CD4-positive, alpha-beta T cell (primary cell): ENCODE measurements around the gene CHST3. TPM values are rescaled to one million over a fixed set of nuclear protein-coding genes. Genes with fewer than 3 reads are reported as not detected.

Experiments
- ATAC-seq: fragments of 200-7000 bp; cut with Tn5 transposase; one replicate; pipeline ENCODE4 v1.10.0; 2022; ENCODE audit warnings: mild to moderate bottlenecking; ENCODE audit not compliant: poor library complexity
- CTCF ChIA-PET: fragments of 350-600 bp; sonication (Branson Sonifier 250); formaldehyde crosslinking; loops from one replicate; lab custom pipeline; 2021; ENCODE audit warnings: antibody characterized with exemption, inconsistent platforms; lab: Charles Lee
- POLR2A ChIA-PET: fragments of 350-600 bp; sonication (Branson Sonifier 250); formaldehyde crosslinking; loops from one replicate; lab custom pipeline; 2021; ENCODE audit warnings: antibody characterized with exemption, inconsistent platforms; lab: Charles Lee
- DNase-seq, 14 experiments: peaks; one replicate each; pipeline ENCODE4 v3.0.0-alpha.2; 2013 to 2020; ENCODE audit warnings: mixed read lengths in 2 of 14
- H3K27ac ChIP-seq, 2 donors: one replicate each; pipeline versions ENCODE4 v1.5.1 to v1.7.0; 2013; ENCODE audit warnings: low read length in 2 of 2, low read depth in 1 of 2, mild to moderate bottlenecking in 1 of 2
- H3K27me3 ChIP-seq, 2 experiments: 1 replicate in 1 of 2; 2 replicates in 1 of 2; pipeline versions ENCODE4 v1.6.1 to v1.7.0; 2013; ENCODE audit warnings: low read length in 2 of 2, control low read depth in 1 of 2, mild to moderate bottlenecking in 1 of 2, moderate library complexity in 1 of 2; ENCODE audit not compliant: insufficient read depth in 2 of 2, control insufficient read depth in 1 of 2
- H3K36me3 ChIP-seq: one replicate; pipeline ENCODE4 v1.6.1; 2013; ENCODE audit warnings: low read length, control low read depth; ENCODE audit not compliant: insufficient read depth
- H3K4me1 ChIP-seq: one replicate; pipeline ENCODE4 v1.6.1; 2013; ENCODE audit warnings: low read length, control low read depth; ENCODE audit not compliant: insufficient read depth
- H3K4me3 ChIP-seq: one replicate; pipeline ENCODE4 v1.5.1; 2013; ENCODE audit warnings: mild to moderate bottlenecking, low read length, moderate library complexity
- H3K9me3 ChIP-seq, 2 experiments: 1 replicate in 1 of 2; 2 replicates in 1 of 2; pipeline versions ENCODE4 v1.6.1 to v1.7.0; 2013; ENCODE audit warnings: low read length in 2 of 2, mild to moderate bottlenecking in 2 of 2, control low read depth in 1 of 2, moderate library complexity in 1 of 2; ENCODE audit not compliant: control insufficient read depth in 1 of 2, insufficient read depth in 1 of 2
- H3K27ac Mint-ChIP-seq: one replicate; pipeline ENCODE4 v1.8.0; 2020; ENCODE audit warnings: mixed read lengths
- H3K27me3 Mint-ChIP-seq: one replicate; pipeline ENCODE4 v1.8.0; 2021; ENCODE audit warnings: mixed read lengths
- H3K36me3 Mint-ChIP-seq: one replicate; pipeline ENCODE4 v1.8.0; 2021; ENCODE audit warnings: low read depth, mixed read lengths
- H3K4me1 Mint-ChIP-seq: one replicate; pipeline ENCODE4 v1.8.0; 2021; ENCODE audit warnings: low read depth, mixed read lengths
- H3K4me3 Mint-ChIP-seq: one replicate; pipeline ENCODE4 v1.8.0; 2020; ENCODE audit warnings: mild to moderate bottlenecking, mixed read lengths
- H3K9me3 Mint-ChIP-seq: one replicate; pipeline ENCODE4 v1.8.0; 2020; ENCODE audit warnings: mixed read lengths
- CTCF ChIP-seq: fragments of 200-600 bp; IDR thresholded peaks from one replicate; pipeline ENCODE4 v1.8.0; 2022; ENCODE audit warnings: antibody characterized with exemption, mild to moderate bottlenecking
- intact Hi-C, 2 experiments: fragments of 100-400 bp; cut with DNase I in 1 of 2; cut with micrococcal nuclease in 1 of 2; formaldehyde crosslinking; loops; one replicate each; pipeline versions ENCODE4 v1.15.1 to v1.9.0; 2023 to 2025; cut with DNase I, micrococcal nuclease
- total RNA-seq, 174 experiments: library from RNA in 2 of 174; stranded (reverse) in 2 of 174; gene quantifications; one replicate each; pipeline ENCODE4 v1.2.3 and lab custom pipeline; 2021 to 2026

Gene CHST3
- total RNA-seq, 2 experiments from 2014 or later, result not detected

- POLR2A ChIA-PET, result no interaction called here
- ATAC-seq (no peak), DNase-seq (no peak)
- no peak overlapping the region for H3K27ac Mint-ChIP-seq
- peaks cover 20 to 23% of the 10 kb centered on the region in 2 experiments for H3K27me3 ChIP-seq
- H3K4me3 ChIP-seq, result no peak overlapping the region
- H3K4me1 ChIP-seq, result peaks cover 12% of the 10 kb centered on the region
- no peaks in the 10 kb centered on the region for H3K36me3 Mint-ChIP-seq
- TF ChIP-seq CTCF, result no peak
- H3K4me3 Mint-ChIP-seq, result no peak overlapping the region
- H3K9me3 ChIP-seq, result peaks cover 0 to 3% of the 10 kb centered on the region in 2 experiments
- H3K27ac ChIP-seq, result no peak overlapping the region
- H3K9me3 Mint-ChIP-seq, result no peaks in the 10 kb centered on the region
- H3K27me3 Mint-ChIP-seq, result peaks cover 34% of the 10 kb centered on the region
- peaks cover 8% of the 10 kb centered on the region for H3K4me1 Mint-ChIP-seq
- intact Hi-C loops, result no loop called here
- CTCF ChIA-PET, result no interaction called here
- no peaks in the 10 kb centered on the region for H3K36me3 ChIP-seq
These were observed 4.6 kb downstream of the CHST3 start for GRCh38 chr10:71968553-71969474.

- H3K9me3 ChIP-seq, result no peaks in the 10 kb centered on the region
- H3K36me3 Mint-ChIP-seq, result no peaks in the 10 kb centered on the region
- H3K4me1 ChIP-seq, result peaks cover 4% of the 10 kb centered on the region
- peaks cover 32% of the 10 kb centered on the region for H3K27me3 Mint-ChIP-seq
- CTCF ChIA-PET, result no interaction called here
- H3K36me3 ChIP-seq, result no peaks in the 10 kb centered on the region
- peaks cover 14 to 17% of the 10 kb centered on the region in 2 experiments for H3K27me3 ChIP-seq
- no peak for TF ChIP-seq CTCF
- no peaks in the 10 kb centered on the region for H3K9me3 Mint-ChIP-seq
- POLR2A ChIA-PET, result no interaction called here
- ATAC-seq, result no peak
- no peak overlapping the region for H3K4me3 Mint-ChIP-seq
- no peak overlapping the region for H3K27ac Mint-ChIP-seq
- no peak overlapping the region for H3K27ac ChIP-seq
- no peak for DNase-seq
- intact Hi-C loops, result no loop called here
- H3K4me1 Mint-ChIP-seq, result peaks cover 6% of the 10 kb centered on the region
- H3K4me3 ChIP-seq, result no peak overlapping the region
These were observed 5.7 kb downstream of the CHST3 start for GRCh38 chr10:71969929-71970328.

- Mint-ChIP-seq H3K27ac (no peak overlapping the region), H3K9me3 (no peaks in the 10 kb centered on the region), H3K4me3 (no peak overlapping the region), H3K4me1 (peaks cover 2% of the 10 kb centered on the region), H3K27me3 (peaks cover 28% of the 10 kb centered on the region), H3K36me3 (no peaks in the 10 kb centered on the region)
- no peaks in the 10 kb centered on the region for H3K36me3 ChIP-seq
- ChIA-PET POLR2A (no interaction called here), CTCF (no interaction called here)
- no peak overlapping the region for H3K4me3 ChIP-seq
- H3K9me3 ChIP-seq, result no peaks in the 10 kb centered on the region
- H3K4me1 ChIP-seq, result no peaks in the 10 kb centered on the region
- no peak for DNase-seq
- no peak for ATAC-seq
- no peak for TF ChIP-seq CTCF
- H3K27ac ChIP-seq, result no peak overlapping the region
- peaks cover 10 to 13% of the 10 kb centered on the region in 2 experiments for H3K27me3 ChIP-seq
- intact Hi-C loops, result no loop called here
These were observed 6.1 kb downstream of the CHST3 start for GRCh38 chr10:71970331-71970730.
